ENCODE data around the gene STIMATE. TPM values are rescaled to one million over a fixed set of nuclear protein-coding genes. Genes with fewer than 3 reads are reported as not detected.
A peak's percentile ranks its signal among the peaks of the same experiment; 100 is the strongest.

Gene STIMATE
- total RNA-seq, 6 experiments from 2014 or later, result 18.4 to 25.6 (median 21.7) TPM

DNA sequence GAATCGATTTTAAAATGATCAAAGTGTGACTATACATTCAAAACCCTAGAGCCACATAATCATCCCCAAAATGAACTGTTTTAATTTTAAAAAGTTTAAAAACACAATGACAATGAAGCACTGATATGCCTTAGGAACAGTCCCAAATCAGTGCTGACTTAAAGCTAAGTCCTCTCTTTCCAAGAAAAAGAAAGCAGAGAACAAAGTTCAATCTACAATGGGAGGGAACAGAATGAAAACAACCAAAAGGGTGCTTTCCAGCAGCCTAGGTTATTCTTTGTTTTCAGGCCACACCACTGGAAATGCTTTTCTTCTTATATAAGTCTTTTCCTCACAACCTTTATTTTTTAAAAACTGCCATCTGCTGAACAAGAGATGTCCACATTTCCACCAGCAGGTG lies 7.2 kb upstream of the STIMATE start:
- Mint-ChIP-seq H3K27me3 (ENCODE audit: insufficient read depth) (no peaks in the 10 kb centered on the region), H3K27ac (no peak overlapping the region), H3K36me3 (ENCODE audit: low read depth) (no peaks in the 10 kb centered on the region), H3K4me1 (ENCODE audit: low read depth) (no peaks in the 10 kb centered on the region), H3K9me3 (no peaks in the 10 kb centered on the region), H3K4me3 (no peak overlapping the region)
- DNase-seq, result no peak
- TF ChIP-seq, protein P1, sequence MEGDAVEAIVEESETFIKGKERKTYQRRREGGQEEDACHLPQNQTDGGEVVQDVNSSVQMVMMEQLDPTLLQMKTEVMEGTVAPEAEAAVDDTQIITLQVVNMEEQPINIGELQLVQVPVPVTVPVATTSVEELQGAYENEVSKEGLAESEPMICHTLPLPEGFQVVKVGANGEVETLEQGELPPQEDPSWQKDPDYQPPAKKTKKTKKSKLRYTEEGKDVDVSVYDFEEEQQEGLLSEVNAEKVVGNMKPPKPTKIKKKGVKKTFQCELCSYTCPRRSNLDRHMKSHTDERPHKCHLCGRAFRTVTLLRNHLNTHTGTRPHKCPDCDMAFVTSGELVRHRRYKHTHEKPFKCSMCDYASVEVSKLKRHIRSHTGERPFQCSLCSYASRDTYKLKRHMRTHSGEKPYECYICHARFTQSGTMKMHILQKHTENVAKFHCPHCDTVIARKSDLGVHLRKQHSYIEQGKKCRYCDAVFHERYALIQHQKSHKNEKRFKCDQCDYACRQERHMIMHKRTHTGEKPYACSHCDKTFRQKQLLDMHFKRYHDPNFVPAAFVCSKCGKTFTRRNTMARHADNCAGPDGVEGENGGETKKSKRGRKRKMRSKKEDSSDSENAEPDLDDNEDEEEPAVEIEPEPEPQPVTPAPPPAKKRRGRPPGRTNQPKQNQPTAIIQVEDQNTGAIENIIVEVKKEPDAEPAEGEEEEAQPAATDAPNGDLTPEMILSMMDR (IDR thresholded peaks at IDR 0.05), result no peak

DNA sequence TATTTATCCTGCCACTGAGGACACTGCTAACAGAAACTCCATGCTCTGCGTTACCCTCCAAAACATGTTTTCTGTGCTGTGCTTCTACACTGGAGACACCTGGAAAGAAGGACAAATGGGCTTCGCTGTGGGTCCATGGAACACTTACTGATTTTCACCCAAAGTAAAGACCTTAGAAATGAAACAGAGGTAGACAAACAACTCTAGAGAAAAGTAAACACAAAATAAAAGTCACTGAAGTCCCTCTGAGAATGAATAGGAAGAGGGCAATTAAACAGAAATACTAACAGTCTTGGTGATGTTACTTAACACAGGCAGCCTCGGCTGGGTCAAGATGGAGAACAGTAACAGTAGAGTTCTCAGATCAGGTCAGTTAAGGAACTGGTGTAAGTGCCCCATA lies 6.7 kb upstream of the STIMATE start:
- no peaks in the 10 kb centered on the region for H3K9me3 Mint-ChIP-seq
- TF ChIP-seq, protein P1 (IDR thresholded peaks at IDR 0.05), result no peak
- no peak overlapping the region for H3K4me3 Mint-ChIP-seq
- DNase-seq, result no peak
- H3K36me3 Mint-ChIP-seq (ENCODE audit: low read depth), result no peaks in the 10 kb centered on the region
- H3K4me1 Mint-ChIP-seq (ENCODE audit: low read depth), result no peaks in the 10 kb centered on the region
- H3K27ac Mint-ChIP-seq, result no peak overlapping the region
- H3K27me3 Mint-ChIP-seq (ENCODE audit: insufficient read depth), result no peaks in the 10 kb centered on the region

DNA sequence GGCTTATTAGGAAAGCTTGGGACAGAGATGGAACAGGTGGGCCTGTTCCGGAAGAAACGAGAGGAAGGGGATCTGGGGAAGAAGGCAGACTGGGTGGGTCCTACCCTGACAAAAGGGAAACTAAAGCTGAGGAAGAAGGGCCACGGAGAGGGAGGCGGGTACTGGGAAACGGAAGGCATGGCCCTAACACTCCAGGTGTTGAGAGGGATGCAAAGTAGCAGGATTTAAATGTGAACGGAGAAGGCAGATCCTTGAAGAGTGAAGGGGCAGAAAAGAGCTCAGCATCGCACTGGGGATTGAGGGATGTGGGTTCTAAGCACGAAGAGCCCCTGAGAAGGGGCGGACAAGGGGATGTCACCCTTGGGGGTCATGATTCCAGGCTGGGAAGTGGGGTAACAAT lies 735 bp downstream of the STIMATE start:
- TF ChIP-seq, protein P1 (IDR thresholded peaks at IDR 0.05), result no peak

DNA sequence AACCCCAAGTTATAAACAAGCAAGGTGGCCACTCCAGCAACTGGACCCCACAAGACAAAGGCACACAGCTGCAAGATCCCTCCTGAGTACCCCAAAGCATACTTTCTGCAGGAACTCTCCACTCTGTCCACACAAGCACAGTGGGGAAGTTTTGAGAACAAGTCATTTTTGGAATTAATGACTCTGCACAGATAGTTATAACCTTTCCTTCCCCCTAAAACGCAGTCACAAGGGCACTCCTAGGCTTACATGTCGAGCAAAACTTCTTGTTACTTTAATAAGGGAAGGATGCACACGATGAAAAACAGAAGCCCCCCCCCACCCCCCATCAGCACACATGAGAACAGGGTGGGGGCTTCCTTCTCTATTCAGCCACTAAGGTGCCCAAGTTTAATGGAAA lies 1.2 kb downstream of the STIMATE start:
- H3K27ac Mint-ChIP-seq, result no peak overlapping the region; the same call in 1 of the 2 replicates
- H3K4me3 Mint-ChIP-seq, result peak overlapping the region; percentile 96
- TF ChIP-seq, protein P1 (IDR thresholded peaks at IDR 0.05), result no peak
- H3K9me3 Mint-ChIP-seq, result no peaks in the 10 kb centered on the region
- H3K4me1 Mint-ChIP-seq (ENCODE audit: low read depth), result peaks cover 62% of the 10 kb centered on the region
- no peaks in the 10 kb centered on the region; the same call in 1 of the 2 replicates for H3K36me3 Mint-ChIP-seq (ENCODE audit: low read depth)
- H3K27me3 Mint-ChIP-seq (ENCODE audit: insufficient read depth), result peaks cover 4% of the 10 kb centered on the region; the same call in 1 of the 2 replicates
- DNase-seq, result no peak

More for the DNA sequence above, 735 bp downstream of the STIMATE start:
- Mint-ChIP-seq H3K27me3 (ENCODE audit: insufficient read depth) (peaks cover 4% of the 10 kb centered on the region; the same call in 1 of the 2 replicates), H3K9me3 (no peaks in the 10 kb centered on the region), H3K4me1 (ENCODE audit: low read depth) (peaks cover 57% of the 10 kb centered on the region), H3K36me3 (ENCODE audit: low read depth) (no peaks in the 10 kb centered on the region; the same call in 1 of the 2 replicates), H3K27ac (peak overlapping the region; percentile 69), H3K4me3 (peak overlapping the region; percentile 96)
- DNase-seq, result no peak

- DNase-seq, result no peak
- TF ChIP-seq, protein P1 (IDR thresholded peaks at IDR 0.05), result no peak
- Mint-ChIP-seq H3K36me3 (ENCODE audit: low read depth) (no peaks in the 10 kb centered on the region; the same call in 1 of the 2 replicates), H3K27me3 (ENCODE audit: insufficient read depth) (peaks cover 4% of the 10 kb centered on the region; the same call in 1 of the 2 replicates), H3K9me3 (no peaks in the 10 kb centered on the region), H3K4me1 (ENCODE audit: low read depth) (peaks cover 69% of the 10 kb centered on the region), H3K27ac (no peak overlapping the region), H3K4me3 (peak overlapping the region; percentile 96; the same call in 1 of the 2 replicates)
These were observed 1.9 kb downstream of the STIMATE start for GRCh38 chr3:52895418-52895817.
